CD4-positive, alpha-beta memory T cell (primary cell): ENCODE measurements around the gene PPARA. TPM values are rescaled to one million over a fixed set of nuclear protein-coding genes. Genes with fewer than 3 reads are reported as not detected.

Source experiments
- CTCF ChIA-PET: fragments of 350-600 bp; sonication (Branson Sonifier 250); formaldehyde crosslinking; loops from one replicate; lab custom pipeline; 2021; ENCODE audit warnings: inconsistent platforms; ENCODE audit not compliant: partially characterized antibody; lab: Charles Lee
- POLR2A ChIA-PET: fragments of 350-600 bp; sonication (Branson Sonifier 250); formaldehyde crosslinking; loops from one replicate; lab custom pipeline; 2021; ENCODE audit not compliant: partially characterized antibody; lab: Charles Lee
- DNase-seq, 5 donors: peaks; one replicate each; pipeline versions ENCODE4 v3.0.0 to v3.0.0-alpha.2; 2020 to 2022; ENCODE audit warnings: mixed read lengths in 1 of 5
- H3K27ac ChIP-seq: one replicate; pipeline ENCODE4 v1.7.0; 2013; ENCODE audit warnings: low read depth, low read length
- H3K27me3 ChIP-seq: 2 replicates; pipeline ENCODE4 v1.7.0; 2013; ENCODE audit warnings: mild to moderate bottlenecking, low read length, moderate library complexity; ENCODE audit not compliant: insufficient read depth
- H3K36me3 ChIP-seq: 2 replicates; pipeline ENCODE4 v1.7.0; 2013; ENCODE audit warnings: mild to moderate bottlenecking, low read length, moderate library complexity; ENCODE audit not compliant: insufficient read depth
- H3K4me1 ChIP-seq: 2 replicates; pipeline ENCODE4 v1.7.0; 2013; ENCODE audit warnings: mild to moderate bottlenecking, low read length, moderate library complexity; ENCODE audit not compliant: insufficient read depth
- H3K4me3 ChIP-seq, 2 donors: one replicate each; pipeline ENCODE4 v1.7.0; 2013; ENCODE audit warnings: low read length in 2 of 2, mild to moderate bottlenecking in 1 of 2
- H3K9me3 ChIP-seq, 2 donors: one replicate each; pipeline ENCODE4 v1.7.0; 2013; ENCODE audit warnings: low read length in 2 of 2, control low read depth in 1 of 2; ENCODE audit not compliant: control insufficient read depth in 1 of 2
- H3K27ac Mint-ChIP-seq, 7 donors: one replicate each; pipeline ENCODE4 v1.8.0; 2020 to 2021; ENCODE audit warnings: mixed read lengths in 7 of 7, mild to moderate bottlenecking in 6 of 7, inconsistent platforms in 3 of 7, moderate library complexity in 3 of 7
- H3K27me3 Mint-ChIP-seq, 2 donors: one replicate each; pipeline ENCODE4 v1.8.0; 2020 to 2021; ENCODE audit warnings: mixed read lengths in 2 of 2
- H3K36me3 Mint-ChIP-seq, 2 donors: one replicate each; pipeline ENCODE4 v1.8.0; 2020 to 2021; ENCODE audit warnings: mixed read lengths in 2 of 2, inconsistent platforms in 1 of 2, mild to moderate bottlenecking in 1 of 2
- H3K4me1 Mint-ChIP-seq, 4 donors: one replicate each; pipeline ENCODE4 v1.8.0; 2020 to 2021; ENCODE audit warnings: mixed read lengths in 4 of 4, mild to moderate bottlenecking in 1 of 4
- H3K4me3 Mint-ChIP-seq, 8 donors: one replicate each; pipeline ENCODE4 v1.8.0; 2020 to 2021; ENCODE audit warnings: mixed read lengths in 8 of 8, mild to moderate bottlenecking in 7 of 8, moderate library complexity in 6 of 8, inconsistent platforms in 3 of 8
- H3K9me3 Mint-ChIP-seq, 8 donors: one replicate each; pipeline ENCODE4 v1.8.0; 2020 to 2021; ENCODE audit warnings: mixed read lengths in 8 of 8, mild to moderate bottlenecking in 5 of 8, inconsistent platforms in 3 of 8, moderate library complexity in 1 of 8
- intact Hi-C: fragments of 100-400 bp; cut with micrococcal nuclease; formaldehyde crosslinking; loops from one replicate; pipeline ENCODE4 v1.15.1; 2023
- polyA plus RNA-seq, 2 donors: library from polyadenylated mRNA; unstranded; fragments of 300-500 nt; fragmentation: Illumina TruSeq; gene quantifications; one replicate each; pipeline ENCODE4 v1.2.3, GENCODE V29; 2021
- total RNA-seq, 2 experiments: library from RNA; stranded (reverse); gene quantifications; one replicate each; pipeline ENCODE4 v1.2.3, GENCODE V29; 2021

Gene PPARA
- total and polyA plus RNA-seq, 4 experiments from 2014 or later: 0.91 to 23.2 (median 13.5) TPM

GRCh38 chr22:46162771-46163556, 12.6 kb downstream of the PPARA start:
- Histone ChIP-seq H3K27me3 (no peaks in the 10 kb centered on the region), H3K4me3 (no peak overlapping the region), H3K9me3 (no peaks in the 10 kb centered on the region), H3K27ac (no peak overlapping the region), H3K36me3 (no peaks in the 10 kb centered on the region), H3K4me1 (no peaks in the 10 kb centered on the region)
- ChIA-PET CTCF (no interaction called here), POLR2A (no interaction called here)
- Mint-ChIP-seq H3K27me3 (no peaks in the 10 kb centered on the region), H3K4me3 (no peak overlapping the region), H3K4me1 (peaks cover 0 to 5% (median 0%) of the 10 kb centered on the region in 4 donors), H3K9me3 (no peaks in the 10 kb centered on the region), H3K27ac (peak overlapping the region in 2 of 7 donors; percentile 7 to 75), H3K36me3 (peaks cover 6 to 20% of the 10 kb centered on the region in 2 donors)
- DNase-seq: no peak
- intact Hi-C loops: no loop called here

- Histone ChIP-seq H3K4me3 (no peak overlapping the region), H3K27me3 (no peaks in the 10 kb centered on the region), H3K36me3 (no peaks in the 10 kb centered on the region), H3K27ac (no peak overlapping the region), H3K9me3 (no peaks in the 10 kb centered on the region), H3K4me1 (no peaks in the 10 kb centered on the region)
- CTCF ChIA-PET: no interaction called here
- Mint-ChIP-seq H3K4me1 (peaks cover 0 to 5% (median under 1%) of the 10 kb centered on the region in 4 donors), H3K4me3 (no peak overlapping the region), H3K9me3 (no peaks in the 10 kb centered on the region), H3K36me3 (peaks cover 6 to 20% of the 10 kb centered on the region in 2 donors), H3K27me3 (no peaks in the 10 kb centered on the region), H3K27ac (no peak overlapping the region)
- POLR2A ChIA-PET: no interaction called here
- intact Hi-C loops: no loop called here
- no peak for DNase-seq
Measured at GRCh38 chr22:46163557-46163888, 13.2 kb downstream of the PPARA start.

GRCh38 chr22:46165977-46166376, 15.7 kb downstream of the PPARA start:
- H3K4me1 Mint-ChIP-seq: peaks cover under 1 to 5% (median 4%) of the 10 kb centered on the region in 4 donors
- H3K36me3 Mint-ChIP-seq: peaks cover 0 to 8% of the 10 kb centered on the region in 2 donors

GRCh38 chr22:46169628-46170027, 19.3 kb downstream of the PPARA start:
- H3K27me3 Mint-ChIP-seq: no peaks in the 10 kb centered on the region
- intact Hi-C loops: no loop called here
- no peaks in the 10 kb centered on the region for H3K36me3 Mint-ChIP-seq
- no peaks in the 10 kb centered on the region for H3K27me3 ChIP-seq
- no peak for DNase-seq
- H3K4me1 ChIP-seq: peaks cover 15% of the 10 kb centered on the region
- no peak overlapping the region for H3K4me3 Mint-ChIP-seq
- H3K27ac Mint-ChIP-seq: no peak overlapping the region
- peaks cover 18 to 24% (median 21%) of the 10 kb centered on the region in 4 donors for H3K4me1 Mint-ChIP-seq
- no peak overlapping the region for H3K4me3 ChIP-seq
- H3K9me3 Mint-ChIP-seq: no peaks in the 10 kb centered on the region
- H3K9me3 ChIP-seq: no peaks in the 10 kb centered on the region
- no peak overlapping the region for H3K27ac ChIP-seq
- ChIA-PET CTCF (no interaction called here), POLR2A (no interaction called here)
- no peaks in the 10 kb centered on the region for H3K36me3 ChIP-seq

More at GRCh38 chr22:46165977-46166376, 15.7 kb downstream of the PPARA start:
- ChIA-PET CTCF (no interaction called here), POLR2A (no interaction called here)
- Histone ChIP-seq H3K9me3 (no peaks in the 10 kb centered on the region), H3K4me1 (peaks cover under 1% of the 10 kb centered on the region), H3K27me3 (no peaks in the 10 kb centered on the region), H3K36me3 (no peaks in the 10 kb centered on the region), H3K4me3 (no peak overlapping the region), H3K27ac (no peak overlapping the region)
- Mint-ChIP-seq H3K27me3 (no peaks in the 10 kb centered on the region), H3K27ac (no peak overlapping the region), H3K9me3 (no peaks in the 10 kb centered on the region), H3K4me3 (no peak overlapping the region)
- DNase-seq: no peak
- intact Hi-C loops: no loop called here

GRCh38 chr22:46171940-46172339, 21.6 kb downstream of the PPARA start:
- Mint-ChIP-seq H3K27ac (peak overlapping the region in 2 of 7 donors; percentile 37 to 88), H3K4me1 (peaks cover 19 to 24% (median 22%) of the 10 kb centered on the region in 4 donors), H3K9me3 (peaks cover 0 to 4% (median 0%) of the 10 kb centered on the region in 8 donors), H3K36me3 (peaks cover 2 to 9% of the 10 kb centered on the region in 2 donors), H3K4me3 (peak overlapping the region in 1 of 8 donors; percentile 28), H3K27me3 (no peaks in the 10 kb centered on the region)
- Histone ChIP-seq H3K27me3 (no peaks in the 10 kb centered on the region), H3K36me3 (no peaks in the 10 kb centered on the region), H3K4me1 (peaks cover 15% of the 10 kb centered on the region), H3K4me3 (no peak overlapping the region), H3K9me3 (no peaks in the 10 kb centered on the region), H3K27ac (no peak overlapping the region)
- intact Hi-C loops: no loop called here
- ChIA-PET CTCF (no interaction called here), POLR2A (no interaction called here)
- DNase-seq: no peak

- no peaks in the 10 kb centered on the region for H3K9me3 ChIP-seq
- no peak overlapping the region for H3K4me3 ChIP-seq
- H3K27ac ChIP-seq: no peak overlapping the region
- intact Hi-C loops: no loop called here
- H3K27ac Mint-ChIP-seq: no peak overlapping the region
- peaks cover 15% of the 10 kb centered on the region for H3K4me1 ChIP-seq
- H3K36me3 Mint-ChIP-seq: peaks cover 6 to 14% of the 10 kb centered on the region in 2 donors
- no peaks in the 10 kb centered on the region for H3K27me3 Mint-ChIP-seq
- DNase-seq: no peak
- CTCF ChIA-PET: no interaction called here
- POLR2A ChIA-PET: no interaction called here
- H3K4me1 Mint-ChIP-seq: peaks cover 19 to 24% (median 22%) of the 10 kb centered on the region in 4 donors
- H3K36me3 ChIP-seq: no peaks in the 10 kb centered on the region
- peaks cover 0 to 4% (median 0%) of the 10 kb centered on the region in 8 donors for H3K9me3 Mint-ChIP-seq
- no peaks in the 10 kb centered on the region for H3K27me3 ChIP-seq
- no peak overlapping the region for H3K4me3 Mint-ChIP-seq
Measured at GRCh38 chr22:46172522-46173110, 22.3 kb downstream of the PPARA start.

GRCh38 chr22:46173152-46173551, 22.8 kb downstream of the PPARA start:
- CTCF ChIA-PET: no interaction called here

More at GRCh38 chr22:46173152-46173551, 22.8 kb downstream of the PPARA start:
- DNase-seq: no peak
- H3K4me1 ChIP-seq: peaks cover 15% of the 10 kb centered on the region
- H3K27me3 ChIP-seq: no peaks in the 10 kb centered on the region
- no peaks in the 10 kb centered on the region for H3K27me3 Mint-ChIP-seq
- H3K4me3 Mint-ChIP-seq: no peak overlapping the region
- no peak overlapping the region for H3K27ac ChIP-seq
- no peak overlapping the region for H3K4me3 ChIP-seq
- H3K9me3 Mint-ChIP-seq: peaks cover 0 to 4% (median under 1%) of the 10 kb centered on the region in 8 donors
- POLR2A ChIA-PET: no interaction called here
- no peak overlapping the region for H3K27ac Mint-ChIP-seq
- intact Hi-C loops: no loop called here
- peaks cover 19 to 24% (median 22%) of the 10 kb centered on the region in 4 donors for H3K4me1 Mint-ChIP-seq
- no peaks in the 10 kb centered on the region for H3K36me3 ChIP-seq
- no peaks in the 10 kb centered on the region for H3K9me3 ChIP-seq
- H3K36me3 Mint-ChIP-seq: peaks cover 10 to 19% of the 10 kb centered on the region in 2 donors
